Measurements from ENCODE around the gene TRIM74.
"Not testable (repeated sequence)": the region's sequence is repeated elsewhere in the genome, so short reads cannot be mapped to it uniquely, and the experiment has no call there.

DNA sequence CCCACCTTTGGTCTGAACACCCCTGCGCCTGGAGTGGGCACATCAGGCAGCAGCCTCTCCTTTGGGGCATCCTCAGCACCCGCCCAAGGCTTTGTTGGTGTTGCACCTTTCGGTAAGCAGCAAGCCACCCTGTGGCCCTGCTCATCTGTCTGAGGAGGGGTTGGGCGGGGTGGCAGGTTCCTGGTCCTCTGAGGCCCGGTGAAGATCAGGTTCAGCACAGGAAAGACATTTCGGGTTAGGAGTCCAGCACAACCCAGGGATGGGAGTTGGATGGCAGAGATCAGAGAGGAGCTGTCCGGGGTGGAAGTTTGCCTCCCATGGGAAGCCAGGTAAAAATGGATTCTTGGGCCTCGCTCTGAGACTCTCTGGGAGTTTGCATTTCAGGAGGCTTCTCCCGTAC is 23.7 kb downstream of the TRIM74 start:
- not testable (repeated sequence) for TF ChIP-seq SUZ12 (IDR thresholded peaks at IDR 0.05; ENCODE audit: extremely low read depth, insufficient read depth, insufficient read length); YY1 (IDR thresholded peaks at IDR 0.05; ENCODE audit: insufficient read depth, insufficient read length); ZNF274 (IDR thresholded peaks at IDR 0.05; ENCODE audit: low read depth, low read length)
